T-helper 1 cell treated with Interleukin-12 subunit alpha and Interleukin-12 subunit beta and Interleukin-4 antibody, amounts not matched to agents 30 ng/mL and 1 ng/mL, for 36 hours (primary cell): Measurements from ENCODE around the gene CKAP5. TPM values are rescaled to one million over a fixed set of nuclear protein-coding genes. Genes with fewer than 3 reads are reported as not detected.

Experiments
- intact Hi-C: fragments of 100-400 bp; cut with micrococcal nuclease; formaldehyde crosslinking; loops from one replicate; pipeline ENCODE4 v1.15.1; 2024
- total RNA-seq: library from RNA; stranded (reverse); gene quantifications from 2 replicates; pipeline ENCODE4 v1.2.3, GENCODE V29; 2022

The CKAP5 gene
- total RNA-seq, 1 donor from 2014 or later, result 130 TPM

GRCh38 chr11:46776878-46777277 is 69.2 kb downstream of the CKAP5 start:
- intact Hi-C loops, result no loop called here

GRCh38 chr11:46769636-46770221 is 76.4 kb downstream of the CKAP5 start:
- intact Hi-C loops, result no loop called here

GRCh38 chr11:46766656-46767055 is 79.4 kb downstream of the CKAP5 start:
- intact Hi-C loops, result no loop called here

- intact Hi-C loops, result no loop called here
Observed at GRCh38 chr11:46762248-46762647, 83.8 kb downstream of the CKAP5 start.

- intact Hi-C loops, result no loop called here
Observed at GRCh38 chr11:46761807-46762206, 84.3 kb downstream of the CKAP5 start.

GRCh38 chr11:46760429-46761128 is 85.5 kb downstream of the CKAP5 start:
- intact Hi-C loops, result no loop called here

- intact Hi-C loops, result no loop called here
Observed at GRCh38 chr11:46759196-46759595, 86.9 kb downstream of the CKAP5 start.

GRCh38 chr11:46755962-46756361 is 90.1 kb downstream of the CKAP5 start:
- intact Hi-C loops, result no loop called here

- intact Hi-C loops, result no loop called here
Observed at GRCh38 chr11:46747150-46747549, 98.9 kb downstream of the CKAP5 start.

GRCh38 chr11:46745995-46746394 is 100.1 kb downstream of the CKAP5 start:
- intact Hi-C loops, result no loop called here

- intact Hi-C loops, result no loop called here
Observed at GRCh38 chr11:46745328-46745727, 100.8 kb downstream of the CKAP5 start.

- intact Hi-C loops, result no loop called here
Observed at GRCh38 chr11:46743693-46744339, 102.3 kb downstream of the CKAP5 start.

GRCh38 chr11:46743043-46743442 is 103.0 kb downstream of the CKAP5 start:
- intact Hi-C loops, result no loop called here

GRCh38 chr11:46741600-46742484 is 104.2 kb downstream of the CKAP5 start:
- intact Hi-C loops, result no loop called here

GRCh38 chr11:46738887-46739286 is 107.2 kb downstream of the CKAP5 start:
- intact Hi-C loops, result no loop called here

- intact Hi-C loops, result no loop called here
Observed at GRCh38 chr11:46737699-46738098, 108.4 kb downstream of the CKAP5 start.

GRCh38 chr11:46736615-46737014 is 109.5 kb downstream of the CKAP5 start:
- intact Hi-C loops, result no loop called here

- intact Hi-C loops, result no loop called here
Observed at GRCh38 chr11:46736146-46736545, 109.9 kb downstream of the CKAP5 start.

GRCh38 chr11:46733234-46733633 is 112.8 kb downstream of the CKAP5 start:
- intact Hi-C loops, result no loop called here

- intact Hi-C loops, result no loop called here
Observed at GRCh38 chr11:46731545-46731944, 114.5 kb downstream of the CKAP5 start.

- intact Hi-C loops, result no loop called here
Observed at GRCh38 chr11:46729110-46730027, 116.7 kb downstream of the CKAP5 start.
